Ovary (tissue), 3 donors: ENCODE data around the gene CNPY2.

Source experiments
- POLR2A ChIP-seq: fragments of 450-650 bp; IDR thresholded peaks from one replicate; pipeline ENCODE4 v1.6.1; 2017; ENCODE audit warnings: antibody characterized with exemption, mild to moderate bottlenecking, moderate library complexity
- TF ChIP-seq, protein P1 (sequence below), 3 donors: fragments of 450-650 bp in 2 of 3; fragments of 200-600 bp in 1 of 3; IDR thresholded peaks; one replicate each; pipeline versions ENCODE4 v1.5.1 to v1.8.0; 2016 to 2022; ENCODE audit warnings: antibody characterized with exemption in 3 of 3, mild to moderate bottlenecking in 1 of 3
- donor health status: DM: no; HTN: no; CAD: no.

DNA sequence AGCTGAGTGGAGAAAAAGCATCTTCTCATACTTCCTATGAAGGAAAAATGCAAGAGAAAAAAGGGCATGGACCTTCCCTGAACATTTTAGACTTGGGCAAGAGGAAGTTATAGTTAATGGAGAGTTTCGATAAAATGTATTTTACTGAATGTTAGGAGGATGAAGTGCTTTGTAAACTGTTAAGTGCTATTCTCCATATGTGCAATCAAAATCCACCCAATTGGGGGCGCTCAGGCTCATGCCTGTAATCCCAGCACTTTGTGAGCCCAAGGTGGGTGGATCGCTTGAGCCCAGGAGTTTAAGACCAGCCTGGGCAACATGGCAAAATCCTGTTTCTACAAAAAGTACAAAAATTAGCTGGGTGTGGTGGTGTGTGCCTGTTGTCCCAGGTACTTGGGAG, 1.9 kb upstream of the CNPY2 start:
- TF ChIP-seq POLR2A, result no peak
- TF ChIP-seq, protein P1, sequence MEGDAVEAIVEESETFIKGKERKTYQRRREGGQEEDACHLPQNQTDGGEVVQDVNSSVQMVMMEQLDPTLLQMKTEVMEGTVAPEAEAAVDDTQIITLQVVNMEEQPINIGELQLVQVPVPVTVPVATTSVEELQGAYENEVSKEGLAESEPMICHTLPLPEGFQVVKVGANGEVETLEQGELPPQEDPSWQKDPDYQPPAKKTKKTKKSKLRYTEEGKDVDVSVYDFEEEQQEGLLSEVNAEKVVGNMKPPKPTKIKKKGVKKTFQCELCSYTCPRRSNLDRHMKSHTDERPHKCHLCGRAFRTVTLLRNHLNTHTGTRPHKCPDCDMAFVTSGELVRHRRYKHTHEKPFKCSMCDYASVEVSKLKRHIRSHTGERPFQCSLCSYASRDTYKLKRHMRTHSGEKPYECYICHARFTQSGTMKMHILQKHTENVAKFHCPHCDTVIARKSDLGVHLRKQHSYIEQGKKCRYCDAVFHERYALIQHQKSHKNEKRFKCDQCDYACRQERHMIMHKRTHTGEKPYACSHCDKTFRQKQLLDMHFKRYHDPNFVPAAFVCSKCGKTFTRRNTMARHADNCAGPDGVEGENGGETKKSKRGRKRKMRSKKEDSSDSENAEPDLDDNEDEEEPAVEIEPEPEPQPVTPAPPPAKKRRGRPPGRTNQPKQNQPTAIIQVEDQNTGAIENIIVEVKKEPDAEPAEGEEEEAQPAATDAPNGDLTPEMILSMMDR (IDR thresholded peaks at IDR 0.05), result no peak
